Tibial artery (tissue), 4 donors: ENCODE data around the gene PCDHGB2.
"Not testable (repeated sequence)": the region's sequence is repeated elsewhere in the genome, so short reads cannot be mapped to it uniquely, and the experiment has no call there.

Source experiments
- DNase-seq, 2 donors: peaks; one replicate each; pipeline ENCODE4 v3.0.0-alpha.2; 2019
- H3K27ac ChIP-seq, 2 donors: fragments of 200-600 bp; sonication (generic) in 1 of 2; 1 replicate in 1 of 2; 2 replicates in 1 of 2; pipeline ENCODE4 v1.5.1; 2018 to 2019; ENCODE audit warnings: mild to moderate bottlenecking in 1 of 2
- H3K27me3 ChIP-seq, 2 donors: fragments of 200-600 bp; sonication (generic) in 1 of 2; one replicate each; pipeline versions ENCODE4 v1.5.1 to v1.6.0; 2016 to 2019
- H3K36me3 ChIP-seq, 3 donors: fragments of 200-600 bp; sonication (generic) in 2 of 3; one replicate each; pipeline ENCODE4 v1.5.1; 2016 to 2019; ENCODE audit warnings: mild to moderate bottlenecking in 2 of 3
- H3K4me1 ChIP-seq, 4 donors: fragments of 200-600 bp; sonication (generic) in 2 of 4; 1 replicate in 3 of 4; 2 replicates in 1 of 4; pipeline ENCODE4 v1.5.1; 2016 to 2019
- H3K4me3 ChIP-seq, 2 donors: fragments of 200-600 bp; sonication (generic) in 1 of 2; 1 replicate in 1 of 2; 2 replicates in 1 of 2; pipeline ENCODE4 v1.5.1; 2018 to 2019; ENCODE audit warnings: mild to moderate bottlenecking in 2 of 2
- H3K9me3 ChIP-seq, 3 donors: fragments of 200-600 bp; sonication (generic) in 1 of 3; one replicate each; pipeline ENCODE4 v1.5.1; 2016 to 2019
- CTCF ChIP-seq, 2 experiments: fragments of 200-600 bp in 1 of 2; fragments of 450-650 bp in 1 of 2; IDR thresholded peaks; one replicate each; pipeline ENCODE4 v1.5.1; 2017 to 2019; ENCODE audit warnings: antibody characterized with exemption in 2 of 2, mild to moderate bottlenecking in 1 of 2, moderate library complexity in 1 of 2
- intact Hi-C: fragments of 100-400 bp; cut with DNase I; formaldehyde crosslinking; loops from one replicate; pipeline ENCODE4 v1.15.0; 2023; ENCODE audit warnings: low total_unique reads

The PCDHGB2 gene

GRCh38 chr5:141384471-141385267, 24.9 kb downstream of the PCDHGB2 start:
- no peaks in the 10 kb centered on the region for H3K27me3 ChIP-seq
- peaks cover 4 to 66% (median 64%) of the 10 kb centered on the region in 3 donors for H3K36me3 ChIP-seq
- no peak overlapping the region for H3K27ac ChIP-seq
- H3K4me3 ChIP-seq: no peak overlapping the region
- H3K9me3 ChIP-seq: peaks cover 37 to 98% (median 89%) of the 10 kb centered on the region in 3 donors
- H3K4me1 ChIP-seq: no peaks in the 10 kb centered on the region
- intact Hi-C loops: no loop called here
- no peak for DNase-seq
- TF ChIP-seq CTCF (IDR thresholded peaks at IDR 0.05): no peak

- H3K4me1 ChIP-seq, H3K27ac ChIP-seq, intact Hi-C loops, H3K4me3 ChIP-seq, H3K27me3 ChIP-seq, DNase-seq: not testable (repeated sequence)
- Histone ChIP-seq H3K36me3 (peaks cover 5 to 78% (median 74%) of the 10 kb centered on the region in 3 donors), H3K9me3 (peaks cover 37 to 98% (median 86%) of the 10 kb centered on the region in 3 donors)
Measured at GRCh38 chr5:141387557-141388311, 27.9 kb downstream of the PCDHGB2 start, which contains the start of gene PCDHGB4. TSS of gene PCDHGB4 (plus strand) at chr5:141387698. CDS start at chr5:141387885, 187 bp downstream.

- no peak for DNase-seq
- H3K27me3 ChIP-seq: no peaks in the 10 kb centered on the region
- peaks cover 35 to 98% (median 86%) of the 10 kb centered on the region in 3 donors for H3K9me3 ChIP-seq
- no peak for TF ChIP-seq CTCF (IDR thresholded peaks at IDR 0.05)
- no peak overlapping the region for H3K27ac ChIP-seq
- peaks cover 4 to 78% (median 70%) of the 10 kb centered on the region in 3 donors for H3K36me3 ChIP-seq
- H3K4me1 ChIP-seq: no peaks in the 10 kb centered on the region
- H3K4me3 ChIP-seq: no peak overlapping the region
- intact Hi-C loops: no loop called here
Measured at GRCh38 chr5:141388661-141389060, 28.9 kb downstream of the PCDHGB2 start.

GRCh38 chr5:141389153-141390042, 29.6 kb downstream of the PCDHGB2 start:
- DNase-seq: no peak
- Histone ChIP-seq H3K4me3 (no peak overlapping the region), H3K27me3 (no peaks in the 10 kb centered on the region), H3K27ac (no peak overlapping the region), H3K4me1 (no peaks in the 10 kb centered on the region), H3K36me3 (peaks cover 4 to 74% (median 66%) of the 10 kb centered on the region in 3 donors), H3K9me3 (peaks cover 35 to 98% (median 86%) of the 10 kb centered on the region in 3 donors)
- intact Hi-C loops: no loop called here
- no peak for TF ChIP-seq CTCF (IDR thresholded peaks at IDR 0.05)

- DNase-seq: no peak
- H3K27me3 ChIP-seq: no peaks in the 10 kb centered on the region
- peaks cover 35 to 98% (median 84%) of the 10 kb centered on the region in 3 donors for H3K9me3 ChIP-seq
- no peaks in the 10 kb centered on the region for H3K4me1 ChIP-seq
- intact Hi-C loops: no loop called here
- TF ChIP-seq CTCF (IDR thresholded peaks at IDR 0.05): no peak
- no peak within 1 kb of the TSS for H3K4me3 ChIP-seq
- H3K27ac ChIP-seq: no peak within 1 kb of the TSS
- H3K36me3 ChIP-seq: peaks cover 4 to 63% (median 45%) of the 10 kb centered on the region in 3 donors
Measured at GRCh38 chr5:141392429-141393198, 32.8 kb downstream of the PCDHGB2 start, which contains the start of gene PCDHGA8. TSS of gene PCDHGA8 (plus strand) at chr5:141392633. CDS start at chr5:141392814, 181 bp downstream.
